Measurements from ENCODE around the gene PDCD7. TPM values are rescaled to one million over a fixed set of nuclear protein-coding genes. Genes with fewer than 3 reads are reported as not detected.

PDCD7 gene
- total RNA-seq, 1 donor from 2014 or later: 40.8 TPM

- H3K27ac Mint-ChIP-seq (ENCODE audit: unreplicated experiment): no peak overlapping the region
- no peak overlapping the region for H3K4me3 Mint-ChIP-seq
- no peak for DNase-seq (ENCODE audit: low read depth, low spot score)
- no peaks in the 10 kb centered on the region for H3K4me1 Mint-ChIP-seq
- TF ChIP-seq CTCF (conservative IDR thresholded peaks at IDR 0.05): no peak
- peaks cover 9% of the 10 kb centered on the region for H3K36me3 Mint-ChIP-seq (ENCODE audit: low read depth)
- no peaks in the 10 kb centered on the region for H3K9me3 Mint-ChIP-seq
- H3K27me3 Mint-ChIP-seq (ENCODE audit: low read depth): no peaks in the 10 kb centered on the region
These were observed 42.4 kb upstream of the PDCD7 start for GRCh38 chr15:65176056-65176455.

- Mint-ChIP-seq H3K4me1 (no peaks in the 10 kb centered on the region), H3K36me3 (ENCODE audit: low read depth) (peaks cover 9% of the 10 kb centered on the region), H3K27ac (ENCODE audit: unreplicated experiment) (no peak overlapping the region), H3K27me3 (ENCODE audit: low read depth) (no peaks in the 10 kb centered on the region), H3K9me3 (no peaks in the 10 kb centered on the region), H3K4me3 (no peak overlapping the region)
- TF ChIP-seq CTCF (conservative IDR thresholded peaks at IDR 0.05): no peak
- no peak for DNase-seq (ENCODE audit: low read depth, low spot score)
These were observed 41.9 kb upstream of the PDCD7 start for GRCh38 chr15:65175511-65175910.

- no peak overlapping the region for H3K4me3 Mint-ChIP-seq
- no peak for TF ChIP-seq CTCF (conservative IDR thresholded peaks at IDR 0.05)
- H3K36me3 Mint-ChIP-seq (ENCODE audit: low read depth): peaks cover 9% of the 10 kb centered on the region
- H3K4me1 Mint-ChIP-seq: no peaks in the 10 kb centered on the region
- H3K9me3 Mint-ChIP-seq: no peaks in the 10 kb centered on the region
- DNase-seq (ENCODE audit: low read depth, low spot score): no peak
- no peak overlapping the region for H3K27ac Mint-ChIP-seq (ENCODE audit: unreplicated experiment)
- no peaks in the 10 kb centered on the region for H3K27me3 Mint-ChIP-seq (ENCODE audit: low read depth)
These were observed 40.9 kb upstream of the PDCD7 start for GRCh38 chr15:65174509-65174908.

GRCh38 chr15:65172531-65172930, 38.9 kb upstream of the PDCD7 start:
- Mint-ChIP-seq H3K9me3 (no peaks in the 10 kb centered on the region), H3K4me1 (no peaks in the 10 kb centered on the region), H3K4me3 (no peak overlapping the region), H3K27ac (ENCODE audit: unreplicated experiment) (no peak overlapping the region), H3K27me3 (ENCODE audit: low read depth) (no peaks in the 10 kb centered on the region), H3K36me3 (ENCODE audit: low read depth) (peaks cover 9% of the 10 kb centered on the region)
- DNase-seq (ENCODE audit: low read depth, low spot score): no peak
- no peak for TF ChIP-seq CTCF (conservative IDR thresholded peaks at IDR 0.05)

GRCh38 chr15:65171428-65171827, 37.8 kb upstream of the PDCD7 start:
- Mint-ChIP-seq H3K4me1 (no peaks in the 10 kb centered on the region), H3K36me3 (ENCODE audit: low read depth) (peaks cover 9% of the 10 kb centered on the region), H3K4me3 (no peak overlapping the region), H3K9me3 (no peaks in the 10 kb centered on the region), H3K27ac (ENCODE audit: unreplicated experiment) (no peak overlapping the region), H3K27me3 (ENCODE audit: low read depth) (no peaks in the 10 kb centered on the region)
- DNase-seq (ENCODE audit: low read depth, low spot score): no peak
- TF ChIP-seq CTCF (conservative IDR thresholded peaks at IDR 0.05): no peak

GRCh38 chr15:65165875-65166274, 32.3 kb upstream of the PDCD7 start:
- DNase-seq (ENCODE audit: low read depth, low spot score): no peak
- Mint-ChIP-seq H3K4me3 (no peak overlapping the region), H3K27ac (ENCODE audit: unreplicated experiment) (no peak overlapping the region), H3K9me3 (no peaks in the 10 kb centered on the region), H3K4me1 (no peaks in the 10 kb centered on the region), H3K27me3 (ENCODE audit: low read depth) (no peaks in the 10 kb centered on the region), H3K36me3 (ENCODE audit: low read depth) (no peaks in the 10 kb centered on the region)
- TF ChIP-seq CTCF (conservative IDR thresholded peaks at IDR 0.05): no peak
